IMR-90 (cell line): ENCODE results near the gene ARSH.

Source experiments
- BHLHE40 ChIP-seq: fragments of 150-350 bp; IDR thresholded peaks from 2 replicates; pipeline ENCODE4 v1.6.1; 2016; ENCODE audit warnings: mild to moderate bottlenecking, low read depth, low read length
- CEBPB ChIP-seq: IDR thresholded peaks from 2 replicates; pipeline ENCODE4 v1.6.1; 2012; ENCODE audit warnings: low read depth, low read length, improper control_type of control experiment
- CTCF ChIP-seq: conservative IDR thresholded peaks from 2 replicates; pipeline ENCODE4 v1.5.1; 2012; ENCODE audit warnings: mild to moderate bottlenecking, low read depth, low read length, improper control_type of control experiment
- ELK1 ChIP-seq: fragments of 150-350 bp; IDR thresholded peaks from 2 replicates; pipeline ENCODE4 v1.6.1; 2016; ENCODE audit warnings: low read depth, mild to moderate bottlenecking, low read length, moderate library complexity, borderline replicate concordance
- MXI1 ChIP-seq: IDR thresholded peaks from 2 replicates; pipeline ENCODE4 v1.6.1; 2012; ENCODE audit warnings: low read depth, mild to moderate bottlenecking, low read length, moderate library complexity, borderline replicate concordance
- NFE2L2 ChIP-seq: fragments of 150-350 bp; IDR thresholded peaks from 2 replicates; pipeline ENCODE4 v1.6.1; 2016; ENCODE audit warnings: low read depth, mild to moderate bottlenecking, low read length
- POLR2A ChIP-seq: IDR thresholded peaks from 2 replicates; pipeline ENCODE4 v1.6.1; 2012; ENCODE audit warnings: mild to moderate bottlenecking, low read depth, low read length
- RAD21 ChIP-seq: IDR thresholded peaks from 2 replicates; pipeline ENCODE4 v1.6.1; 2012; ENCODE audit warnings: low read length, improper control_type of control experiment
- RCOR1 ChIP-seq: IDR thresholded peaks from 2 replicates; pipeline ENCODE4 v1.6.1; 2012; ENCODE audit warnings: mild to moderate bottlenecking, low read length, improper control_type of control experiment; ENCODE audit not compliant: insufficient replicate concordance
- RFX5 ChIP-seq: IDR thresholded peaks from 2 replicates; pipeline ENCODE4 v1.8.0; 2012; ENCODE audit warnings: low read depth, mild to moderate bottlenecking, low read length, moderate library complexity
- SMC3 ChIP-seq: fragments of 150-350 bp; IDR thresholded peaks from 2 replicates; pipeline ENCODE4 v1.6.1; 2016; ENCODE audit warnings: low read depth, mild to moderate bottlenecking, antibody characterized with exemption, low read length, moderate library complexity
- USF2 ChIP-seq: fragments of 150-350 bp; IDR thresholded peaks from 2 replicates; pipeline ENCODE4 v1.6.1; 2017; ENCODE audit warnings: mild to moderate bottlenecking, antibody characterized with exemption, low read length, low read depth

GRCh38 chrX:3024176-3024575 is 17.8 kb downstream of the ARSH start:
- TF ChIP-seq POLR2A (no peak), CTCF (no peak), RAD21 (no peak), ELK1 (no peak), USF2 (no peak), RFX5 (no peak), RCOR1 (no peak), MXI1 (no peak), NFE2L2 (no peak), BHLHE40 (no peak), SMC3 (no peak), CEBPB (no peak)
